COLO829 (cell line): Measurements from ENCODE around the gene ADAMTS6.

Experiments used
- DNase-seq: peaks from one replicate; pipeline ENCODE4 v3.0.0; 2012; ENCODE audit warnings: low spot score

Gene ADAMTS6

DNA sequence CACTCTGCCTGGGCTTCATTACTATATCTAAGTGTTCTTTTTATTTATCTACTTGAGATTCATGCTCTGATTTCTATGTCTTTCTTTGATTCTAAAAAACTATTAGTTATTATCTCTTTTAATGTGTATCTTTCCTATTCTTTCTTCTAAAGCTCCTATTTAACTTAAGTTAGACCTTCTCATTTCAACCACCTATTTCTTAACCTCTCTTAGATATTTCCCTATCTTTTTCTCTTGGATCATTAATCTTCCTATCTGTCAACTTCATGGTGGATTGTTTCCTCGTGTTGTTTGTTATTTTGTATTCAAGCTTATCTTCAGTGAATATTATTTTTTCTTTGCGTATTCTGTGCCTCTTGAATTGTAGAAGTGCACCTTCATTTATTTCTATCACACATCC lies 202.1 kb downstream of the ADAMTS6 start:
- DNase-seq, result no peak

DNA sequence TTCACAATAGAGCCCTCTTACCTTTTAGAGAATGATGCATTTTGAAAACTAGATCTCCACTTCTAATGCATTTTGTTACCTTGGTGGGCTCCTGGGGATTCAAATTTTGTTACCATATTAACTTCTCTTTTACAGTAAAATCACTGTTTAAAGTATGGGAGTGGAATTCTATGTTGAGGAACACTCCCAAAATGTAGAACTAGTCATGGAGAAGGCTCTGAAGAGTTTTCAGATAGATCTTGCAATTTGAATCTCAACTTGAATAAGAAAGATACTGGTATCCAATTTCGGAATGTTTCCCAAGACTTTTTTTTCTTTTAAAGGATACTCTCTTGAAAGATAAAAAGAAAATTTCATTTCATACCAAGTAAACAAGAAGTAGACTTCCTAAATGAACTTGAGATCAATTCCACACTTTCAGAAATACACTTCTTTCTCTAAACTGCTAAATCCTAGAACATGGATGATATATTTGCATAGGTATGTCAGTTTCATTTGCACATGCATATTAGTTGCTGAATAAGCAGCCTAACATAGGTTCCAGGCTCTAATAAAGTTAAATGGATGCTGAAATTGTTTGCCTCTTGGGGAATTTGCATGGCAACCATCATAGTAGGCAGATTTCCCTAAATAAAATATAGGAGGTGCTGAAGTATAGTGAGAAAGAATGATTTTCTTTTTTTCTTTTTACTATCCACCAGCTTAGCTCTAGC lies 205.4 kb downstream of the ADAMTS6 start:
- no peak for DNase-seq

DNA sequence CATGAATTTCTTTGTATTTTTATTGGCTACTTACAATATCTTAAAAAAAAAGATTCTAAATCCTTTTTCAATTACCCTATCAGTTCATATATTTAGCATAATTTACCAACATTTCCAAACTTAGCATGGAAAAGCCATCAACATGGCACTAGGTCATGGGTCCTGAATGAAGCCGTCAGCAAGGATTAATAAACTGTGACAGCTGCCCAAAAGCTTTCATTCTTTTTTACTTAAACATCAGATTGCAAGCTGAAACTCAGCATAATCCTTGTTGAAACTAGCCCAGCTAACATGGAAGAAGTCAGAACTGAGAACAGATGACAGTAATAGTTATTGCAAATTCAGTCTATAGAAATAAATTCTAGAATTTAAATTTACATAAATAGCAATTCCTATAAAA lies 209.8 kb downstream of the ADAMTS6 start:
- DNase-seq, result no peak

DNA sequence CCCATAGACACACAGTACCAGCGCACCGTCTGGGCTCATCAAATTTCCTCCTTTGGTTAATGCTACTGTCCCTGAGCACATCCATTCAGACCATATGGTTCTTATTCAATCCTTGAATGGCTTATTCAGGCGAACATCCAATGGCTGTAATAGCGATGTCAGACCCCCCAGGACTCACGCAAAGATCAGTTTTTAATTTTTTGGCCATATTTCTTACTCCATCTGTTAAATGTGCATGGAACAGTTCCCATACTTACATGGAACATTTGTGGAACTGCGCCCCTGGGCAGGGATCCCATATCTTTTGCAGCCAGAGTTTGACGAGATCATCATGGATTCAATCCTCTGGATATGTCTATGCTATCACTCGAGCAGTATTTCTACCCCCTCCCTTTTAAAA lies 213.2 kb downstream of the ADAMTS6 start:
- no peak for DNase-seq

DNA sequence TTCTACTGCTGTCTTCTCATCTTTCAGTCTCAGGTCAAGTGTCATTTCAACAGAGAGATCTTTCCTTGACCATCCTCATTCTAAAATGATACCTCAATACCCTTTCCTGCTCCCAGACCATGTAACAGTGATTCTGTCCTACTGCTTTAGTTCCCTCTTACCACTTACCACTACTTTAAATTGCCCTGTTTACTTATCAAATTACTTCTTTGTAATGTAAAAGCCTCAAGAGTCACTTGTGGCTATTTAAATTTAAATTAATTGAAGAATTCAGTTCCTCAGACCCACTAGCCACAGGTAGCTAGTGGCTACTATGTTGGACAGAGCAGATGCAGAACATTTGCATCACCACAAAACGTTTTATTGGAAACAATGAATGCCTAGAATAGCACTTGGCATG lies 217.3 kb downstream of the ADAMTS6 start:
- DNase-seq, result no peak

DNA sequence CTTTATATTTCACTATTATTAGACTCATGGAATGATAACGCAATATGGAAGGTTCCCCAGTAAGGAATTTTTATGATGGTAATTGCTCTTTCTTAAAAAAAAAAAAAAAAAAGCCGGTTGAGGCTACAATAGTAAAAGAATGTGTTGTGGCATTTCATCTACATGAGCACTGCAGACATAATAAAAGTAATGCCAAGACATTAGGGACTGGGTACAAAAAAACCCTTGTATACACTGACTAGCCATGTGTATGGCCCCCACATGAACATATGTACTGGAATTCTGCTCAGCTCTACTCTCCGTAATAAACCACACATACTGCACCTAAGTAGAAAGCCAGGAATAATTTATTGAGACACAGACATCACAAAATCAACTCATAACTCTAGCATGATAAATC lies 218.4 kb downstream of the ADAMTS6 start:
- DNase-seq, result no peak

DNA sequence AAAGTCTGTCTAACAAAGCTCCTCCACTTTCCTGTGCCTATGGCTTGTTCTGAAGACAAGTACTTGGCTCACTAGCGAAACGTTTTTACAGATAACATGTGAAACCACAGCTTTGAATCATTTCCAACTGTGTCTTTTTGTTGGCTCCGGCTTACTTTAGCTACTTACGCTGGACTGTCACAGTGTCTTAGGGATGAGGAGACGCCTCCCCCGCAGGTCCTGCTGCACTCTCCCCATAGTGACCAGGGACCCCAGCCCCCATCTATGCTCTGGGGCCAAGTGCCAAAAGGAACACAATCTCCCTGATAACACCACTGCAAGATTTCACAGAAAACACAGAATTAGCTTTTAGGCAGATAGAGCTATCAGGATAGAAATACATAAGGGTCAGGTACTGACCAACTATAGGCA lies 219.1 kb downstream of the ADAMTS6 start:
- DNase-seq, result peak; percentile 5

DNA sequence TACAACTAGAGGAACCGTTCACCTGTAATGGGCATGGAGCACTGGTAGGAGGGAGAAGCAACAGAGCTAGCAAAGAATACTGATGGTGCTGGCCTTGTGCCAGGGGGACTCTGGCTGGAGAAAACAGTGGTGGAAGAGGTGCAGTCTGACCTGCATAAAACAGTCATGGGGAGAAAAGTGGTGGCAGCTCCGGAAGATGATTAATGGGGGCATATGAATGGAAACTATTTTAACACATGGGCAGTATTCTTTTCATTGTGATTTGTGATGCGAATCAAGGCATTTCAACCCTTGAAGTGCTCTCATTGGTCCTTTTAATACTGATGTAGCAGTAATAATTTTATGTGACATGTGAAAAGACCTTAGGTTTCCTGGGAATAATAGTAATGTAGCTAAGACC lies 219.6 kb downstream of the ADAMTS6 start:
- DNase-seq, result no peak

DNA sequence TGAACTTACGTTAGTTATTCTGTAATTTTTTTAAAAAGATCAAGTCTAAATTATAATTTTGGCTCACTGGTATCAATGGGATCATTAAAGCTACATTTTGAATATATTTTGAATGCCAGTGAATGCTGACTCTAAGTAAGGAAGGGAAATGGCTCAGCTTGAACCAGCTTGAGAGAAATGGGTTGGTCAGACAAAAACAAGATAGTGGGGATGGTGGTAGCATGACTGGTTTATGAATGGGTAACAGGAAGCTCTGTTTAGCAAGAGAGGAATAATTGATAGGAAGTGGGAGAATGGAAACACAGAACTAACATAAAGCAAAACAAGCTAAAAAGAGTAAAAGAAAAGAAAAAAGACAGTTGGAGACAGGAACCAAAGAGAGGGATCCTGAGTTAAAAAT lies 220.2 kb downstream of the ADAMTS6 start:
- DNase-seq, result no peak

DNA sequence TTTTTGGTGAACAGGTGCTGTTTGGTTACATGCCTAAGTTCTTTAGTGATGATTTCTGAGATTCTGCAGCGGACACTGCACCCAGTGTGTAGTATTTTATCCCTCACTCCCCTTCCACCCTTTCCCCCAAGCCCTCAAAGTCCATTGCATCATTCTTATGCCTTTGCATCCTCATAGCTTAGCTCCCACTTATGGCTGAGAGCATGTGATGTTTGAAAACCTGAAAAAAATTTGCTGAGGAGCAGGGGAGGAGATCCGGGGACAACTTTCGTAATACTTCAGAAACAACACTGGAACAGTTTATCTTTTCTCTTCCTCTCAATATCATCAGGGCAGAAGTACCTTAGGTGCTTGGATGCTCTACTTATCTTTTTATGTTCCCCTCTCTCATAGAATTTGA lies 226.4 kb downstream of the ADAMTS6 start:
- no peak for DNase-seq

DNA sequence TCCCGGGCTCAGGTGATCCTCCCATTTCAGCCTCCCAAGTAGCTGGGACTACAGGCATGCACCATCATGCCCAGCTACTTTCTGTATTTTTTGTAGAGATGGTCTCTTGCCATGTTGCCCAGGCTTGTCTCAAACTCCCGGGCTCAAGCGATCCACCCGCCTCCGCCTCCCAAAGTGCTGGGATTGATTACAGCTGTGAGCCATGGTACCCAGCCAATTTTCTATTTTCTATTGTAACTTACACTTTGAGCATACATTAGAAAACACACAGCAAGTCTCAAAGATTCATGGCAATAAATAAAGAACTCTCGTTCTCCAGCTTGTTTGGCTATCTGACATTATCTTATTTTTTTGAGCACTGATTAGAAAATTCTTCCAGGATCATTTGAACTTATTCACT lies 228.7 kb downstream of the ADAMTS6 start:
- DNase-seq, result no peak

DNA sequence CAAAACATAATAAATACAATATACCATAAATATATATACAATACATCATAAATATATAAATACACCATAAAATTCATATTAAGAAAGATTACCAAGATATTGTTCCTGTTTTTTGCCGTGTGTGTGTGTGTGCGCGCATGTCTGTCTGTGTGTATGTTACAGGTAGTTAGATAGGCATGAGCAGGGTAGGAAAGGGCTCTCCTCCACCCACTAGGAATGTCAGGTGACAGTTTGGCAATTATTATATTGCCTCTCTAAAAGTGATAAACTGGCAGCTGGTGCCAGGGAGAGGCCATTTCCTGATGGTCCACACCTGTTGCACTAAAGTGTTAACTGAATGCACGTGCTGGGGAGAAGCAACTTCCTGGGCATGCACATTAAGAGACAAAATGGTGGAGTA lies 232.8 kb downstream of the ADAMTS6 start:
- no peak for DNase-seq

DNA sequence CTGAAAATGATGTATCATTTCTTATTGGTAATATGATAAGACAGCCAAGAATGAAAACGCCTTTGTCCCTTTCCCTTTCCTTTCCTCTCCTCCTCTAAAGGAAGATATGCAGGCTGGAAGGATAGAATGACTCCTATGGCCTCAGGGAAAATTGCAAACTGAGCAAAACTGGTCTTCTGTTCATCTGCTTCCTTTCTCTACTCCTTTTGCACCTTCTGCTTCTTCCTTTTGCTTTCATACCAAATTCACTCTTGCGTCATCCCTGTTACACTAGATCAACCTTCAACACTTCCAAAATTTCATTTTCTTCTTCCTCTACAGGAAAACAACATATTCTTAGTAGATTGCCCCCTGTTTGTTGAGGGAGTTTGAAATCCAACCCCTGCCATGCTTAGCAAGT lies 234.1 kb downstream of the ADAMTS6 start:
- no peak for DNase-seq

DNA sequence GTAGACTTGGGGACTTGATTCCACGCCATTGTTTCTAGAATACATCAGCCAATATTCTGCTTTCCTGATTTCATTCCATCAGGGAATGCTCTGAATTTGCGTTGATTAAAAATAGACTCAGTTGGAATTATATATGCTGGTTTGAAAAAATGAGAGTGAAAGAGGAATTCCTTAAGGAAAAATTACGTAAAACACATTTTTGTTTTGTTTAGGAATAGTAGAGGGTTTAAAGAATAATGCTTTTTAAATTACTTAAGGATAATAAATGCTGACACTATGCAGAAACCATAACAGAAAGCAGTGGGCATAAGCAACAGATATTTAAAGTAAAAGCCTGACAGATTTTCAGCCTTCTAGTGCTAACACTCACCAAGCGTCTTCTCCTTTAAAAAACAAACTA lies 235.0 kb downstream of the ADAMTS6 start:
- DNase-seq, result no peak

DNA sequence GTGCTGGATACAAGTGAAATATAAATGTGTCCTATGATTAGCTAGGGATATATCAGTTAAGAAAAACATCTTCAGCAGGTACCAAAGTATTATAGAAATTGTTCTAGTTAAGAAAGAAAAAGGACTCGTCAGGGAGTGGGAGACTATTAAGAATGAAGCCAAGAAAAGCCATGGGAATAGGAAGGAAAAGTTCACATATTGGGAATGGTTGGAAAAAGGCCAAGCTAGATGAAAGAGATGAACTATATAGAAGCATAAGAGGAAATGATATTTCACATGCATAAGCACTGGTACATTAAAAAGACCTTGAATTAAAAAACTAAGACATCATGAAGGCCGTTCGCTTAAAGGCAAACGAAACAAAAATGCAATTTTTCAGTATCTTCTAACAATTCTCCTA lies 237.7 kb downstream of the ADAMTS6 start:
- no peak for DNase-seq

DNA sequence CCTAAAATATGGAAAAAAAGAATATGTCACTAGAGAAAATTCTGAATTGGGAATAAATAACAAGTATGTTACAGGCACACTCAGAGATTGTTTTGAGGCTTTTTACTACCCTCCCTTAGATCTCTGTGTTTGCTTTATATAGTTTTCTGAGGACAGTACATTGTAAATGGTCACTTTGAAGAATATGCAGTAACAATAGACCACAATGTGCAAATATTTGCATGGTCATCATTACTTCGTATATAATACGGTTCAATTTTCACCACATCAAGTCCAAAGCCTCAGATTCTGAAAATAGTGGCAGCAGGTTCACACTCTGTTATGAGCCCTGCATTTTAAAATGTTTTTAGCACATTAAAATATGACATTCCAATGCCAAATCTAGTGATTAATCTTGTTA lies 238.6 kb downstream of the ADAMTS6 start:
- DNase-seq, result no peak

DNA sequence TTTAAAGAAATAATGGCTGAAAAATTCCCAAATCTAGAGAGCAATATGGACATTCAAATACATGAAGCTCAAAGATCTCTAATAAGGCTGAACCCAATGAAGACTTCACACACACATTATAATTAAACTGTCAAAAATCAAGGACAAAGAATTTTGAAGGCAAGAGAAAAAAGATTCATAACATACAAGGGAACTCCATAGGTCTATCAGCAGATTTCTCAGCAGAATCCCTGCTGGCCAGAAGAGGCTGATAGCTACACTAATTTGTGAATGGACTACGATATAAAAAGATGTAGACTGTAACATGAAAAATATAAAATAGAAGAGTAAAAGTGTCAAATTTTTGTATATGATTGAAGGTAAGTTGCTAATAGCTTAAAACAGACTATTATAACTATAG lies 251.9 kb downstream of the ADAMTS6 start:
- no peak for DNase-seq

DNA sequence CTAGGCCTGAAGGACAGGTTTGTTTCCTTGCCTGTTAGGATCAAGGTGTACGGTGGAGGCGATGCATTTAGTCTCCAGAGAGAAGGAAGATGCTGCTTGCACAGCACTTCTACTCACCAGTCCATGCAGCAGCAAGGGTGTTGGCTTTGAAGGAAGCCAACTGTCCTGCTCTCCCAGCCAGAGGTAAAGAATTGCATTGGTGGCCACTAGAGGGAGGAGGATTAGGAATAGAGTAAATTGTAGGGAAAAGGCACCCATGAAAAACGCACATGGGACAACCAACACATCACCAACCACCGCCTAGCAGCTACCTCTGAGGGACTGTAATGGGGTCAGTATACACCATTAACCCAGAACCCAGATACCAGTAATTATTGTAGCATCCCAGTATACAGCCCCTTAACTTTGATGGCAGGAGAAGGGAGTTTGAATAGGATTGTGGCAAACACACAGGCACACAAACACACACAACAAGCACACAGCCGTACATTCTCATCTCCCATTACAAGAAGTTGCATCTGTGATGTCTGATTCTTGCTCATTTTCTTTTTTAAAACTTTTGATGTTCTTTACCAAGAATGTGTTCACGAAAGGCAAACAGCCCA lies 267.7 kb downstream of the ADAMTS6 start:
- DNase-seq, result peak; percentile 1

DNA sequence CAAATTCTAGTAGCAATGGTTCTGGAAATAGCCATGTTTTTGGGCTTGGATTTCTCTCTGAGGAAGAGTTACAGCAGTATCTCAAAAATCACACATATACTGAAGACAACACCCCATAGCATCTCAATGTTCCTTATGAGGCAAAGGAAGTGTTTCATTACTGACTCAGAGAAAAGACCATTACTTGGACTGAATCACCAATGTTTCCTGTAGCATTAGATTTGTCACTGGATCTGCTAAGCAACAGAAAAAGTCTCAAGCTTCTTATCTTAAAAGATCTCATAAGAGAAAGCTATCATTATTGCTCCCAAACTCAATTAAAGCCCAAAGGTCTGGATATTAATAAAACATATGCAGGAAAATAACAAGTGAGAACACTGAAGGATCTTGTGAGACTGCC lies 272.4 kb downstream of the ADAMTS6 start:
- DNase-seq, result no peak

DNA sequence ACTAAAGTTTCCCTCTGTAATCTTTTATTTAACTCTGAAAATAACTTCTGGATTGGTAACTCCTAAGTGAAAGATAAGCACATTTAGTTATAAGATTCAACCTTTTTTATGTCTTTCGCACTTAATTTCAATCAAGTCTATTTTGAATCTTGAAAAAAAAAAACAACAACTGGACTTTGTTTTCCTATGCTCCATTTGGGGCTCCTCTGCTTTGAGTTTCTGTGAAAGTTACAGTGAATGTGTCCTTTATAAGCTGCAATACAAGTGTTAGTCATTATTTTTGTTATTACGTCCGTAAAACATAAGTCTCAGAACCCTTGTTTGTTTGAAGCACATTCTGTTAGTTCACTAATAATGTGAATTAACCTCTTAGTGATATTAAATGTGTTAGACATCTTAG lies 276.8 kb downstream of the ADAMTS6 start:
- no peak for DNase-seq

DNA sequence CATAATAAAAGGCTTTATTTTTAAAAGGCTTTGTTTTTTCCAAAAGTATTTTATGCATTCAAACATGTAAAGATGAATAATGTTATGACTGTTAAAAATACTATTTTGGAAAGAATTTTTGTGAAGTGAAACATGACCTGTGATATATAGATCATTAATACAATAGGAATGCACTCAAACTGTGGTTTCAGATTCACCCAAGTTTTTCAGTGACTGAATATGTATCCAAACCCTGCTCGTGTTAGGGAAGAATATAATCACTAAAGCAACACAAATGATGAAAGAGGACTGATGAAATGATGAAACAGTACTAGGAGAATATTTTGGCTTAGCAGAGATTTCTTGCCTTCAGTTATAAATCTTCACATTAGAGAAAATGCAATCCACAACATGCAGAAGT lies 278.0 kb downstream of the ADAMTS6 start:
- no peak for DNase-seq

DNA sequence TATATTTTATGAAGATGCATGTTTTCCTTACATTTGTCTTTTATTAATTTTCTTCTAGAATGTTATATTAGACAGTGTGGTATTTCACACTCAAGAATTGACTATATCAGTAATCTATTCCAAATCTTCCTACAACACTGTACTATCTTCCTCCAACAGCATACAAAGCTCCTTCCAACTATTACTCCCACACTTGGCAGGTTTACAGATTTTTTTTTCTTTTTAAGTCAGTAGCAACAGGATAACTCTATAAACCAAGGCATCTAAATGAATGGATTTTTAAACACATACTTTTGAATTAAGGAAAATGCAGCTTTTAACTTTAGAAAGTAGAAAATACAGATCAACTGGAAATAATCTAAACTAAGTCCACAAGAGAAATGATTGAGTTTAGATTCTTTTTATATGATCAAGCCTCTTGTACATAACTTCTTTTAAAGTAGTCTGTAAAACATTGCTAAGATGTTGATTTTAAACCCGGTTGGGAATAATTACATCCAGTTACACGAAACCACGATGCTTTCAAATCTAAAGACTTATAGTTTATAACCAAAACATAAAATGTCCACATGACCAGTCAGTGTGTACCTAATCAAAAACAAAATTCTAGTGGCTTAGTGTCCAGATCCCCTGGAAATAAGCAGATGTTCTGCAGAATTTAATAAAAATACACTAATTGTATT lies 281.6 kb downstream of the ADAMTS6 start:
- no peak for DNase-seq

DNA sequence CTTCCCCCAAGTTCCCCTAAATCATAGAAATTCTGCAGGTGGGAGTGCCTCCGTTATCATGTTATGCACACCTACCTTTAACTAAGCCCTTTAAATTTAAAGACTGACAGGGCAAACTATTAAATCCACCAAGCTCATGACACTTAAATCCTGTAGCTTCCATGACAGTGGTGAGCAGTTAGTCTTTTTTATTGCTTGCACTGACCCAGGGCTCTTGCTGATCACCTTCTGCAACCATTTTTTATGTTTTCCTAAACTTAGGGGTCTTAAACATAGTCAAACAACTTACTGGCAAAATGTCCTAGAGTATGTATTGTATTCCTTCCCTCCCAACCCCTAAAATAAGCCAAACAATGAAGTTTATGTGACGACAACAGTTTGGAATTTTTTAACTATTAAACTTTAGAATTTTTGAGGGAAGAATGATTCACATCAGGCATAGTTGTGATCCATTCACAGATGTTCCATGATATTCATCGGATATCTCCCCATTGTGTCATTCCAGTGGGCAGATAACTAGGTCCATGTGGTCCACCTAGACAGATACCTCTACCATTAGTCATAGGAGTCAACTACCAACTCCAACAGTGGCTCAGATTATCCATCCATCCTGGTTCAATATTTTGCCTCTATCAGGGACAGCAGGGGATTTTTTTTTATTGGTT lies 283.1 kb downstream of the ADAMTS6 start:
- no peak for DNase-seq
